ENCODE results near the gene DUSP14. TPM values are rescaled to one million over a fixed set of nuclear protein-coding genes. Genes with fewer than 3 reads are reported as not detected.

Gene DUSP14
- total RNA-seq, 1 experiment from 2014 or later: 56.2 TPM

DNA sequence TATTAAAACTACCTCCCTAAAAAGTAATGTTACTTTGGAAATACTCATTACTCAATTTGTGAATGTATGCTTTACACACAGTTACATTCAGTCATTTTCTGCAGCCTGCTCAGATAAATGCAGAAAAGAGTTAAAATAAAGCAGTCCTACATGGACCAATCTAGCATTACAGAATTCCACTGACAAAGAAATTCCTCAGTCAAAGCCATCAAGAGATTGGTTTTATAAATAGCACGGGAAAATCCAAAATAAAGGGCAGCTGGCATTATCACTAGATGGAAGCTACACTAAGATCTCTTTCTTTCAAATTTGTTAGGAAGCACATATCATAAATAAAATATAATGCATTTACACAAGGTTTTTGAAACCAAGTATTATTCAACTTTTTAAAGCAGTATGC is 58.3 kb downstream of the DUSP14 start:
- H3F3A ChIP-seq (ENCODE audit: low read length, unreplicated experiment): no peaks in the 10 kb centered on the region
- H3K4me2 ChIP-seq (ENCODE audit: low read length): no peak overlapping the region
- ChIA-PET CTCF (no interaction called here), POLR2A (ENCODE audit: unreplicated experiment) (no interaction called here)
- no peaks in the 10 kb centered on the region for H3K36me3 ChIP-seq (ENCODE audit: low read depth, low read length)
- no peaks in the 10 kb centered on the region for H3K9me2 ChIP-seq (replicated peaks; ENCODE audit: low read length)
- no peak overlapping the region for H2AFZ ChIP-seq (ENCODE audit: low read length)
- no peak overlapping the region for H3K27ac ChIP-seq (ENCODE audit: low read length)
- BruUV-seq (replicated peaks): no TSS peak
- no peaks in the 10 kb centered on the region for H3K27me3 ChIP-seq (ENCODE audit: low read length)
- no peak overlapping the region for H3K4me3 ChIP-seq (ENCODE audit: low read length)
- H3K4me1 ChIP-seq (ENCODE audit: insufficient read depth, low read length): no peaks in the 10 kb centered on the region
- no peaks in the 10 kb centered on the region for H4K20me1 ChIP-seq (ENCODE audit: low read length)
- no peaks in the 10 kb centered on the region for H3K9me3 ChIP-seq (ENCODE audit: low read length)
- H3K9ac ChIP-seq (ENCODE audit: low read length): no peak overlapping the region
- DNase-seq: no peak
- ATAC-seq: no peak
- intact Hi-C loops (cut with micrococcal nuclease): no loop called here
- TF ChIP-seq EZH2phosphoT487 (IDR thresholded peaks at IDR 0.05; ENCODE audit: borderline replicate concordance, low read length) (no peak), EZH2 (IDR thresholded peaks at IDR 0.05; ENCODE audit: low read length, unreplicated experiment) (no peak)
- TF ChIP-seq, protein P1, sequence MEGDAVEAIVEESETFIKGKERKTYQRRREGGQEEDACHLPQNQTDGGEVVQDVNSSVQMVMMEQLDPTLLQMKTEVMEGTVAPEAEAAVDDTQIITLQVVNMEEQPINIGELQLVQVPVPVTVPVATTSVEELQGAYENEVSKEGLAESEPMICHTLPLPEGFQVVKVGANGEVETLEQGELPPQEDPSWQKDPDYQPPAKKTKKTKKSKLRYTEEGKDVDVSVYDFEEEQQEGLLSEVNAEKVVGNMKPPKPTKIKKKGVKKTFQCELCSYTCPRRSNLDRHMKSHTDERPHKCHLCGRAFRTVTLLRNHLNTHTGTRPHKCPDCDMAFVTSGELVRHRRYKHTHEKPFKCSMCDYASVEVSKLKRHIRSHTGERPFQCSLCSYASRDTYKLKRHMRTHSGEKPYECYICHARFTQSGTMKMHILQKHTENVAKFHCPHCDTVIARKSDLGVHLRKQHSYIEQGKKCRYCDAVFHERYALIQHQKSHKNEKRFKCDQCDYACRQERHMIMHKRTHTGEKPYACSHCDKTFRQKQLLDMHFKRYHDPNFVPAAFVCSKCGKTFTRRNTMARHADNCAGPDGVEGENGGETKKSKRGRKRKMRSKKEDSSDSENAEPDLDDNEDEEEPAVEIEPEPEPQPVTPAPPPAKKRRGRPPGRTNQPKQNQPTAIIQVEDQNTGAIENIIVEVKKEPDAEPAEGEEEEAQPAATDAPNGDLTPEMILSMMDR (conservative IDR thresholded peaks at IDR 0.05; ENCODE audit: low read depth, low read length): no peak
- H3K79me2 ChIP-seq (ENCODE audit: low read length): no peaks in the 10 kb centered on the region

DNA sequence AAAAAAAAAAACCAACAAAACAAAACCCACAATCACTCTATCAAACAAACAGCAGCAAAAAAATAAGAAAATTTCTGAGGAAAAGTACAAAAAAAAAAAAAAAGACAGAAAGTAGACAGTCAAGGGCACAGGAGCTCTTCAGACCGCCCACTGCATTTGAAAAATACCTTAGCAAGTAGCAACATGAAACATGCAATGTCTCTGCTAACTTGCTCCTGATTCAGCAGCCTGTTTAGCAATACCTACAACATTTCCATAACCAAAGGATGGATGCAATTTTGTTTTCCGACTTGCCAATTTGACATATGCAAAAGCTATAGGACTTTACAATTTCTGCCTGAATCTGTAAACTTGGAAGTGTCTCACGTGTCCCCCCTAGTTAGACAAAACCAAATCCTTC is 62.1 kb downstream of the DUSP14 start:
- no peak overlapping the region for H3K27ac ChIP-seq (ENCODE audit: low read length)
- ATAC-seq (no peak), DNase-seq (no peak)
- ChIA-PET POLR2A (ENCODE audit: unreplicated experiment) (interaction anchor here (0.6 kb wide), 1 partner anchor 30 kb away, joined by 3 read pairs; no protein-coding TSS in a partner anchor), CTCF (no interaction called here)
- H3F3A ChIP-seq (ENCODE audit: low read length, unreplicated experiment): no peaks in the 10 kb centered on the region
- H3K36me3 ChIP-seq (ENCODE audit: low read depth, low read length): no peaks in the 10 kb centered on the region
- intact Hi-C loops (cut with micrococcal nuclease): no loop called here
- H4K20me1 ChIP-seq (ENCODE audit: low read length): no peaks in the 10 kb centered on the region
- no peaks in the 10 kb centered on the region for H3K4me1 ChIP-seq (ENCODE audit: insufficient read depth, low read length)
- H3K4me2 ChIP-seq (ENCODE audit: low read length): no peak overlapping the region
- no peaks in the 10 kb centered on the region for H3K27me3 ChIP-seq (ENCODE audit: low read length)
- no peak overlapping the region for H2AFZ ChIP-seq (ENCODE audit: low read length)
- H3K79me2 ChIP-seq (ENCODE audit: low read length): no peaks in the 10 kb centered on the region
- no peak overlapping the region for H3K4me3 ChIP-seq (ENCODE audit: low read length)
- no TSS peak for BruUV-seq (replicated peaks)
- H3K9ac ChIP-seq (ENCODE audit: low read length): no peak overlapping the region
- no peaks in the 10 kb centered on the region for H3K9me3 ChIP-seq (ENCODE audit: low read length)
- no peaks in the 10 kb centered on the region for H3K9me2 ChIP-seq (replicated peaks; ENCODE audit: low read length)
- TF ChIP-seq EZH2phosphoT487 (IDR thresholded peaks at IDR 0.05; ENCODE audit: borderline replicate concordance, low read length) (no peak), EZH2 (IDR thresholded peaks at IDR 0.05; ENCODE audit: low read length, unreplicated experiment) (no peak)
- TF ChIP-seq, protein P1 (conservative IDR thresholded peaks at IDR 0.05; ENCODE audit: low read depth, low read length): no peak

DNA sequence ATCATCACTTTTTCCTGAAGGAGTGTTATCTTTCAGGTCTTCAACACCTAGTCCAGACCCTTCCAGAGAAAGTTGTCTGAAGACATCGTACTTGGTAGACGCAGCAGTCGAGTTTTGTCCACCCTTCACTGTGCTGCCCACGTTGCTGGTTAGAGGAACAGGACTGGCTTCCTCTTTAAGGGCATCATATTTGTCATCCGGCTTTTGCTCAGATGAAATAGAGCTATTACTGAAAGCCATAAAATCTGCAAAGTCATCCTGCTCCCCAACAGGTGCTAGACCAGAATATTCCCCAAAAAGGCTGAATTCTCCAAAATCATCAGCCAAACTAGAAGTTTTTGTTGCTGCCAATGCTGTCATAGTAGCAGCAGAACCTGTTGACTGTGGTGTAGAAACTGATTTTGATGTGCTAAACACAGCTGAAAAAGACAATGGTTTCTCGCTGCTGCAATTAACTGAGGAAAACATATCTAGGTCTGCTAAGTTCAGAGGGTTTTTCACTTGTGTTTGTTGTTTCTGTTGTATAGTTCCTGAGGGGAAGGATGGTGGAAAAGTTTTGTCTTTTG is 63.8 kb downstream of the DUSP14 start:
- Histone ChIP-seq H3K4me2 (ENCODE audit: low read length) (no peak overlapping the region), H2AFZ (ENCODE audit: low read length) (no peak overlapping the region), H3K4me3 (ENCODE audit: low read length) (no peak overlapping the region), H3F3A (ENCODE audit: low read length, unreplicated experiment) (no peaks in the 10 kb centered on the region), H3K79me2 (ENCODE audit: low read length) (no peaks in the 10 kb centered on the region), H3K9me3 (ENCODE audit: low read length) (no peaks in the 10 kb centered on the region), H3K9ac (ENCODE audit: low read length) (no peak overlapping the region), H3K36me3 (ENCODE audit: low read depth, low read length) (no peaks in the 10 kb centered on the region), H3K27me3 (ENCODE audit: low read length) (no peaks in the 10 kb centered on the region), H3K4me1 (ENCODE audit: insufficient read depth, low read length) (no peaks in the 10 kb centered on the region), H3K9me2 (replicated peaks; ENCODE audit: low read length) (no peaks in the 10 kb centered on the region), H3K27ac (ENCODE audit: low read length) (no peak overlapping the region), H4K20me1 (ENCODE audit: low read length) (no peaks in the 10 kb centered on the region)
- ATAC-seq: no peak
- BruUV-seq (replicated peaks): TSS peak; percentile 29
- ChIA-PET CTCF (no interaction called here), POLR2A (ENCODE audit: unreplicated experiment) (no interaction called here)
- intact Hi-C loops (cut with micrococcal nuclease): no loop called here
- no peak for DNase-seq
- TF ChIP-seq EZH2phosphoT487 (IDR thresholded peaks at IDR 0.05; ENCODE audit: borderline replicate concordance, low read length): no peak
- no peak for TF ChIP-seq EZH2 (IDR thresholded peaks at IDR 0.05; ENCODE audit: low read length, unreplicated experiment)
- TF ChIP-seq, protein P1 (conservative IDR thresholded peaks at IDR 0.05; ENCODE audit: low read depth, low read length): no peak

Data from PC-3 (cell line).